D721Med (cell line): ENCODE results near the gene BIRC5.
"Not testable (repeated sequence)": the region's sequence is repeated elsewhere in the genome, so short reads cannot be mapped to it uniquely, and the experiment has no call there.

Experiments
- DNase-seq: peaks from one replicate; pipeline ENCODE4 v3.0.0; 2011; ENCODE audit warnings: low spot score; ENCODE audit not compliant: insufficient read length
- FAIRE-seq: peaks from 2 replicates; lab custom pipeline; 2011; peaks lifted over from hg19 to GRCh38; lab: Jason Lieb, UNC
- TF ChIP-seq, protein P1 (sequence below): IDR thresholded peaks from 2 replicates; pipeline ENCODE4 v1.5.1; 2012; ENCODE audit warnings: mild to moderate bottlenecking, control low read depth; ENCODE audit not compliant: insufficient read depth; ENCODE audit errors: missing control alignments

Gene BIRC5

DNA sequence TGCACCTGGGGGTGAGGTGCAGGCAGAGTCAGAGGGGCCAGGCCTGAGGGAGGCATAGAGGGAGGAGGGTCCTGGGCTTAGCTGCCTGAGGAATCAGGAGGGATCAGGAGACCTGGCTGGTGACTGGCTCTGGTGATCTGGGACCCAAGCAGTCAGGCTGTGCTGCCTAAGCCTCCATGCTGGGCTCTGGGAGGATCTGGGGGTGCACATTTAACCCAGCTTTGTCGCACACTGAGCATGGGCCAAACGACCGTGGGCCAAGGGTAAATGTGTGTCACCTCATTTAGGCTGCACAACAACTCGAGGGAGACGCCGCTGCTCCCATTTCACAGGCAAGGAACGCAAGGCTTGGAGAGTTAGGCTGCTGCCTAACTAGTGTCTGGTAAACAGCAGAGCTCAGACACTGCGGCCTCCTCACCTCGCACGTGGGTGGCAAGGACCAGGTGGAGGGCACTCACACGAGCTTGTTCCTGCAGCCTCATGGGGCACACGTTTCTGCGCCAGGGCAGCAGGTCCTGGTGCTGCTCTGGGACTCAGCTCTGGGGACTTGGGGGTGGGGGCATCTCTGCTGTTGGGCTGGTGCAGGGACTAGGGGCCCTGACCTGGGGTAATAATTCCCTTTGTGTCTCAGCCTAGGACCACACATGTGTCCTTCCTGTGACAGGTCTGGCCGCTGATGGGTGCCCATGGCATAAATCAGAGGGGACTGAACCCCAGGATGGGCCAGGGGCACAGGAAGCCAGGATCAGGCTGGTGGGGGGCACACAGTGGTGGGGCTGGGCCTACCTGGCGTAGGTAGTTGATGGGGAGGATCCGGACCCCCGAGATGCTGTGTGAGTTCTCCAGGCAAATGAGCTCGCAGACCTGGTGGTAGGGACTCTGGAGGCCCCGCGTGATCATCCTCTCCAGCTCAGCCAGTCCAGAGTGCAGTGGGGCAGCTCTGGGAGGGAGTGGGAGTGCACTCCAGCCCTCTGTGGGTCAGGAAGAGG, 36.1 kb downstream of the BIRC5 start:
- FAIRE-seq, result no peak
- no peak for DNase-seq
- TF ChIP-seq, protein P1, sequence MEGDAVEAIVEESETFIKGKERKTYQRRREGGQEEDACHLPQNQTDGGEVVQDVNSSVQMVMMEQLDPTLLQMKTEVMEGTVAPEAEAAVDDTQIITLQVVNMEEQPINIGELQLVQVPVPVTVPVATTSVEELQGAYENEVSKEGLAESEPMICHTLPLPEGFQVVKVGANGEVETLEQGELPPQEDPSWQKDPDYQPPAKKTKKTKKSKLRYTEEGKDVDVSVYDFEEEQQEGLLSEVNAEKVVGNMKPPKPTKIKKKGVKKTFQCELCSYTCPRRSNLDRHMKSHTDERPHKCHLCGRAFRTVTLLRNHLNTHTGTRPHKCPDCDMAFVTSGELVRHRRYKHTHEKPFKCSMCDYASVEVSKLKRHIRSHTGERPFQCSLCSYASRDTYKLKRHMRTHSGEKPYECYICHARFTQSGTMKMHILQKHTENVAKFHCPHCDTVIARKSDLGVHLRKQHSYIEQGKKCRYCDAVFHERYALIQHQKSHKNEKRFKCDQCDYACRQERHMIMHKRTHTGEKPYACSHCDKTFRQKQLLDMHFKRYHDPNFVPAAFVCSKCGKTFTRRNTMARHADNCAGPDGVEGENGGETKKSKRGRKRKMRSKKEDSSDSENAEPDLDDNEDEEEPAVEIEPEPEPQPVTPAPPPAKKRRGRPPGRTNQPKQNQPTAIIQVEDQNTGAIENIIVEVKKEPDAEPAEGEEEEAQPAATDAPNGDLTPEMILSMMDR, result no peak

- FAIRE-seq, result no peak
- DNase-seq, result peak; percentile 99
- TF ChIP-seq, protein P1, result peak; percentile 99
These were observed 37.1 kb downstream of the BIRC5 start for GRCh38 chr17:78250891-78251772.

- DNase-seq (no peak), FAIRE-seq (no peak)
- TF ChIP-seq, protein P1, result no peak
These were observed 37.7 kb downstream of the BIRC5 start for GRCh38 chr17:78251773-78252103.

DNA sequence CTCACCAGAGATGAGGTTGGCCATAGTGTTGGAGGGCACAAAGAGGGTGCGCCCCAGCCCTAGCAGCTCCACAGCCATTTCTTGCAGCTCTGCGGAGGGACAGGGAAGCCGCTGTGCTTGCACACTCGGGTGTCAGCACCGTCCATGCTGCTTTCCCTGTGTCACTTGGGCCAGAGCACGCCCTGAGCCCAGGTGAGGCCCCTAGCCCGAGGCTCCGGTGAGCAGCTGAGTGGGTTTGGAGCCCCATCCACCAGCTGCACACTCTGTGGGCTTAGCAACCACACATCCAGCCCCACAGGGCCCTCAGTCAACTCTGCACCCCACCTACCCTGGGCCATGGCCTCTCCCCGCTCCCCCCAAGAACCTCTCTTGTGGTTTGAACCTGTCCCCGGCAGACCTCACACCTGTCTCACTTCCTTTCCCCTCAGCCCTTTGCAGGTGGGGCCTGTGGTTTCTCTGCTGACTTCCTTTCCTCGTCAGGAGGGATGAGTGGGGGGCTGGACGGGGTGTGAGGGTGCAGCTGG, 38.1 kb downstream of the BIRC5 start:
- DNase-seq, result no peak
- FAIRE-seq, result no peak
- TF ChIP-seq, protein P1, result no peak

DNA sequence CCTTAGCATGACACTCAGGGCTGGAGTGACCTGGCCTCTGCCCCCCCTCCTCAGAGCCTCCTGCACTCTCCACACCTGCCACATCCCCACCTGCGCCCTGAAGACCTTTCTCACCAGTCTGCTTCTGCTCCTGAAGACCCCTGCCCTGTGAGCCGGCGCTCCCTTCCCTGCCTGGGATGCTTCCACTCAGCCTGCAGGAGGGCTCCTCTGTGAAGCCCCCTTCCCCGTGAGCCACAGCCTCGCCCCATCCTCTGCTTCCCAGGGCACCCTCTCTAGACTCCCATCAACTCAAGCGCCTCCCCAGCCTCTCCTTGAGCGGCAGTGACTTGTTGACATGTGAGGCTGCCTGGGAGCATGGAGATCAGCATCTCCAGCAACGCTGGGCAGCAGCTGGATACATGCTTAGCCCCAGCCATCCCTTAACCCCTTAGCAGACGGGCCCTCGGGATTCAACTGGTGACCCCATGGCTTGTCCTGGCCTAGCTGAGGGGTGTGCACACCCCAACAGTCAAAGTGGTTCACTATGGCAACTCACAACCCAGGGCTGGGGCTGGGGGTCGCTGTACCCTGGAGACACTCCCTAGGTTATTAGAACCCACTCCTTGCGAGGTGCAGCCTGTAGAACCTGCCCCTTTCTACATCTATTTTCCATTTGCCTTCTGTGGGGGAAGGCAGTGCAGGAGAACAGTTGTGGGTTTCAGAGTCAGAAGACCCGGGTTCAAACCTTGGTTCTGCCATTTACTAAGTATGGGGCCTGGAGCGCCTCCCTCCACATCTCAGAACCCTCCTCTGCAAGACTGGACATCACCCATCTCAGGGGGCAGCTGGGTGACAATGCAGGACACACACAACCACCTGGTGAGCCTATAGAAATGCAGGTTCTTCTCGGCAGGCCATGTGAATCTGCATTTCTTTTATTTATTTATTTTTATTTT, 38.9 kb downstream of the BIRC5 start:
- TF ChIP-seq, protein P1, result no peak
- DNase-seq (no peak), FAIRE-seq (no peak)

DNA sequence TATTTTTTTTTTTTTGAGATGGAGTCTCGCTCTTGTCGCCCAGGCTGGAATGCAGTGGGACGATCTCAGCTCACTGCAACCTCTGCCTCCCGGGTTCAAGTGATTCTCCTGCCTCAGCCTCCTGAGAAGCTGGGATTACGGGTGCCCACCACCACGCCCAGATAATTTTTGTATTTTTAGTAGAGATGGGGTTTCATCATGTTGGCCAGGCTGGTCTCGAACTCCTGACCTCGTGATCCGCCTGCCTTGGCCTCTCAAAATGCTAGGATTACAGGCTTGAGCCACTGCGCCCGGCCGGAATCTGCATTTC, 39.5 kb downstream of the BIRC5 start:
- not testable (repeated sequence) for FAIRE-seq, DNase-seq
